CD4-positive, CD25-positive, alpha-beta regulatory T cell (primary cell): ENCODE measurements around the gene CIITA. TPM values are rescaled to one million over a fixed set of nuclear protein-coding genes. Genes with fewer than 3 reads are reported as not detected.

Experiments used
- ATAC-seq, 2 donors: fragments of 150-1000 bp; cut with Tn5 transposase; one replicate each; pipeline ENCODE4 v1.10.0; 2021; ENCODE audit warnings: low read depth in 2 of 2, moderate number of reproducible peaks in 2 of 2, moderate library complexity in 1 of 2
- DNase-seq, 3 donors: peaks; one replicate each; pipeline versions ENCODE4 v3.0.0 to v3.0.0-alpha.2; 2012 to 2022; ENCODE audit warnings: mixed read lengths in 1 of 3
- H3K27ac ChIP-seq: one replicate; pipeline ENCODE4 v1.7.0; 2013; ENCODE audit warnings: mild to moderate bottlenecking, low read length; ENCODE audit not compliant: insufficient read depth, poor library complexity, severe bottlenecking
- H3K27me3 ChIP-seq: one replicate; pipeline ENCODE4 v1.7.0; 2013; ENCODE audit warnings: low read length; ENCODE audit not compliant: control insufficient read depth, insufficient read depth
- H3K36me3 ChIP-seq: one replicate; pipeline ENCODE4 v1.7.0; 2013; ENCODE audit warnings: mild to moderate bottlenecking, low read length, moderate library complexity; ENCODE audit not compliant: control insufficient read depth, insufficient read depth
- H3K4me1 ChIP-seq: 2 replicates; pipeline ENCODE4 v1.7.0; 2013; ENCODE audit warnings: mild to moderate bottlenecking, low read length; ENCODE audit not compliant: insufficient read depth, control insufficient read depth, poor library complexity, severe bottlenecking
- H3K4me3 ChIP-seq: one replicate; pipeline ENCODE4 v1.7.0; 2013; ENCODE audit warnings: low read depth, mild to moderate bottlenecking, low read length, moderate library complexity
- H3K9me3 ChIP-seq, 2 experiments: 1 replicate in 1 of 2; 2 replicates in 1 of 2; pipeline ENCODE4 v1.7.0; 2013; ENCODE audit warnings: low read length in 2 of 2, mild to moderate bottlenecking in 1 of 2, moderate library complexity in 1 of 2; ENCODE audit not compliant: control insufficient read depth in 2 of 2
- H3K27ac Mint-ChIP-seq, 3 donors: one replicate each; pipeline ENCODE4 v1.8.0; 2020 to 2022; ENCODE audit warnings: mild to moderate bottlenecking in 3 of 3, mixed read lengths in 3 of 3, moderate library complexity in 2 of 3
- H3K27me3 Mint-ChIP-seq: one replicate; pipeline ENCODE4 v1.8.0; 2022; ENCODE audit warnings: mild to moderate bottlenecking, mixed read lengths
- H3K36me3 Mint-ChIP-seq: one replicate; pipeline ENCODE4 v1.8.0; 2020; ENCODE audit warnings: mixed read lengths
- H3K4me1 Mint-ChIP-seq, 4 donors: one replicate each; pipeline ENCODE4 v1.8.0; 2020 to 2022; ENCODE audit warnings: mixed read lengths in 4 of 4, mild to moderate bottlenecking in 1 of 4
- H3K4me3 Mint-ChIP-seq, 4 donors: one replicate each; pipeline ENCODE4 v1.8.0; 2020 to 2022; ENCODE audit warnings: mild to moderate bottlenecking in 4 of 4, mixed read lengths in 4 of 4, moderate library complexity in 3 of 4
- H3K9me3 Mint-ChIP-seq, 7 donors: one replicate each; pipeline ENCODE4 v1.8.0; 2020 to 2022; ENCODE audit warnings: mixed read lengths in 7 of 7, mild to moderate bottlenecking in 3 of 7, moderate library complexity in 2 of 7
- polyA plus RNA-seq, 4 donors: library from polyadenylated mRNA; unstranded; fragments of 300-500 nt; fragmentation: Illumina TruSeq; gene quantifications; one replicate each; pipeline ENCODE4 v1.2.3, GENCODE V29; 2021
- total RNA-seq: library from RNA; stranded (reverse); gene quantifications from one replicate; pipeline ENCODE4 v1.2.3, GENCODE V29; 2022

Gene CIITA
- total and polyA plus RNA-seq, 5 donors from 2014 or later: 1.9 to 35.0 (median 3.3) TPM

DNA sequence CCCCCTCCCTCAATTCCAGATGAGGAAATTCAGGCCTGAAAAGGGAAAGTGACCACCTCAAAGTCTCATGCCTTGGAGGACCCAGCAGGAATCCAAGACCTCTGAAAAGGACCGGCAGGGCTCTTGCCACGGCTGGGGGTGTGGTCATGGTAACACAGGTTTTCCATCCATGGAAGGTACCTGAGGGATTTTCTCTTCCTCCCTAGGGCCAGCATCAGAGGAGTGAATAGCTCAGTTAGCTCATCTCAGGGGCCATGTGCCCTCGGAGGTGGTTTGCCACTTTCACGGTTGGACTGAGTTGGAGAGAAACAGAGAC, 1.3 kb downstream of the CIITA start:
- H3K27ac Mint-ChIP-seq: peak overlapping the region; percentile 63 to 80 (median 79)
- DNase-seq (no peak), ATAC-seq (no peak)
- H3K4me3 Mint-ChIP-seq: peak overlapping the region; percentile 93 to 94 (median 94)
- H3K9me3 Mint-ChIP-seq: no peaks in the 10 kb centered on the region
- Histone ChIP-seq H3K27ac (no peak overlapping the region), H3K9me3 (no peaks in the 10 kb centered on the region), H3K4me1 (peaks cover 42% of the 10 kb centered on the region), H3K36me3 (no peaks in the 10 kb centered on the region), H3K4me3 (peak overlapping the region; percentile 91), H3K27me3 (no peaks in the 10 kb centered on the region)
- no peaks in the 10 kb centered on the region for H3K36me3 Mint-ChIP-seq
- H3K4me1 Mint-ChIP-seq: peaks cover 18 to 66% (median 46%) of the 10 kb centered on the region in 4 donors
- no peaks in the 10 kb centered on the region for H3K27me3 Mint-ChIP-seq

DNA sequence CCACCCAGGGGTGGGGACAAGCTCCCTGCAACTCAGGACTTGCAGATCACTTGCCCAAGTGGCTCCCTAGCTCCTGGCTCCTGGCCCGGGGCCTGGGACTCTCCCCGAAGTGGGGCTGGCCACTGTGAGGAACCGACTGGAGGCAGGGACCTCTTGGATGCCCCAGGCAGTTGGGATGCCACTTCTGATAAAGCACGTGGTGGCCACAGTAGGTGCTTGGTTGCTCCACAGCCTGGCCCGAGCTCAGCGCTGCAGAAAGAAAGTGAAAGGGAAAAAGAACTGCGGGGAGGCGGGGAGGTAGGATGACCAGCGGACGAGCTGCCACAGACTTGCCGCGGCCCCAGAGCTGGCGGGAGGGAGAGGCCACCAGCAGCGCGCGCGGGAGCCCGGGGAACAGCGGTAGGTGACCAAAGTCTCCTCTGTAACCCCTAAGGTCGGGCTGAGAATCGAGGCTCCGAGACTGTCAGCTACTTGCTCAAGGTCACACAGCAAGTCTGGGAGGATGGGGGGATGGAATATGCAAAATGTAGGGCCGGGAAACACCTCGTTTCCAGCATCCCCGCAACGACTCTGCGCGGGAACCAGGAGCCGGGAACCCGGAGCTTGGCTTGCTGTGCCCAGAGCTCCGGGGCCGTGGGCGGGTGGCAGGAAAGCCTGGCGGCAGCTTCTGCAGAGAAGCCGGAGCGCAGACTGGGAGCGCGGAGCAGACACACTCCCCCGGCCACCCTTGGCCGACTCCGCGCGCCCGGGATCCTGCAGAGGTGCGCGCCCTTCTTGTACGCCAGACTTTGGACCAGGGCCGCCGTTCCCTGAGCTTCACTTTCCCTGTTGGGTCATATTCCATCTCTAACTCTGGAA, 1.9 kb downstream of the CIITA start:
- no peaks in the 10 kb centered on the region for H3K27me3 ChIP-seq
- peak; percentile 17 to 22 for ATAC-seq
- H3K27ac ChIP-seq: no peak overlapping the region
- H3K4me1 Mint-ChIP-seq: peaks cover 18 to 66% (median 46%) of the 10 kb centered on the region in 4 donors
- peak in 1 of 3 donors; percentile 67 for DNase-seq
- no peaks in the 10 kb centered on the region for H3K9me3 ChIP-seq
- H3K27me3 Mint-ChIP-seq: no peaks in the 10 kb centered on the region
- H3K27ac Mint-ChIP-seq: peak overlapping the region in 2 of 3 donors; percentile 80 to 87
- no peaks in the 10 kb centered on the region for H3K9me3 Mint-ChIP-seq
- H3K4me1 ChIP-seq: peaks cover 42% of the 10 kb centered on the region
- peak overlapping the region; percentile 93 to 94 (median 94) for H3K4me3 Mint-ChIP-seq
- H3K36me3 Mint-ChIP-seq: no peaks in the 10 kb centered on the region
- H3K4me3 ChIP-seq: peak overlapping the region; percentile 91
- no peaks in the 10 kb centered on the region for H3K36me3 ChIP-seq

DNA sequence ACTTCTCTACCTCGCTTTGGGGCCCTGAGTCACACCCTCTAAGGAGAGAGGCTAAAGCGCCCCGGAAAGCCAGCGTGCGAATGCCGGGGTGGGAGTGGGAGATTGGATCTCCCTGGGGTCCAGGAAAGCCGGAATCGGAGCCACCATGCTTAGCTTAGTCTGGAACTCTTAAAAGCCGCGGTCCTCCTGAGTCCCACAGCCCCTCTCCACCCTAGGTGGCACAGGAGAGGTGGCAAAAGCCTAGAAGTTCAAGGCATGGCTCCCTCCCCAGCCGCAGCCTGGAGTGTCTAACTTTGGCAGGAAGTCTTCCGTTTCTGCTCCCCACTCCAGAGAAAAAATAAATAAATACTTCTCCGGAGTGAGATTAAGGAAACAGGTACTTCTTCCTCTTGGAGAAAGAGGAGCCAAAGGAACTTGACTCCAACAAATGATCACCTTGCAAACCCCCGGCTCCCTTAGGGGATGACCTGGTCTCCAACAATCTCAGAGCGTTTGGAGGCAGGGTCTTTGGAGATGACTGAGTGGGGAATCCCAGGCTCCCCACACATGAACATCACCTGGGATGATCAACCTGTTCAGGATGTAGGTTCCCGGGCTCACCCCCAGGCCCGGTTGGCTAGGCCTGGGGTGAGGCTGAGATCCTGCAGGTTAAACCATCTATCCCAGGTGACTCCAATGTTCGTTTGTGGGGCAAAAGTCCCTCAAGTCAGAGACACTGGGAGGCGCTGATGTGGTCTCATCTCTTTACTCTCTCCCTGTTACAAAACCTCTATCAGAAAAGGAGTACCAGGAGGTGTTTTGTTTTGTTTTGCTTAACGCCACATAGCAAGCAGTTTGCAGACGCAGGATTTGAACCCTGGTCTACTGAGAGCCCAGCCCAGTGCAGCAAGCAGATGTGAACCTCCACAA, 2.9 kb downstream of the CIITA start:
- Histone ChIP-seq H3K36me3 (no peaks in the 10 kb centered on the region), H3K27ac (no peak overlapping the region), H3K27me3 (no peaks in the 10 kb centered on the region), H3K9me3 (no peaks in the 10 kb centered on the region), H3K4me1 (peaks cover 41% of the 10 kb centered on the region), H3K4me3 (peak overlapping the region; percentile 91)
- no peak for DNase-seq
- no peaks in the 10 kb centered on the region for H3K36me3 Mint-ChIP-seq
- ATAC-seq: no peak
- H3K9me3 Mint-ChIP-seq: no peaks in the 10 kb centered on the region
- peak overlapping the region; percentile 93 to 94 (median 94) for H3K4me3 Mint-ChIP-seq
- H3K27me3 Mint-ChIP-seq: no peaks in the 10 kb centered on the region
- H3K4me1 Mint-ChIP-seq: peaks cover 16 to 66% (median 45%) of the 10 kb centered on the region in 4 donors
- H3K27ac Mint-ChIP-seq: peak overlapping the region in 2 of 3 donors; percentile 32 to 75

DNA sequence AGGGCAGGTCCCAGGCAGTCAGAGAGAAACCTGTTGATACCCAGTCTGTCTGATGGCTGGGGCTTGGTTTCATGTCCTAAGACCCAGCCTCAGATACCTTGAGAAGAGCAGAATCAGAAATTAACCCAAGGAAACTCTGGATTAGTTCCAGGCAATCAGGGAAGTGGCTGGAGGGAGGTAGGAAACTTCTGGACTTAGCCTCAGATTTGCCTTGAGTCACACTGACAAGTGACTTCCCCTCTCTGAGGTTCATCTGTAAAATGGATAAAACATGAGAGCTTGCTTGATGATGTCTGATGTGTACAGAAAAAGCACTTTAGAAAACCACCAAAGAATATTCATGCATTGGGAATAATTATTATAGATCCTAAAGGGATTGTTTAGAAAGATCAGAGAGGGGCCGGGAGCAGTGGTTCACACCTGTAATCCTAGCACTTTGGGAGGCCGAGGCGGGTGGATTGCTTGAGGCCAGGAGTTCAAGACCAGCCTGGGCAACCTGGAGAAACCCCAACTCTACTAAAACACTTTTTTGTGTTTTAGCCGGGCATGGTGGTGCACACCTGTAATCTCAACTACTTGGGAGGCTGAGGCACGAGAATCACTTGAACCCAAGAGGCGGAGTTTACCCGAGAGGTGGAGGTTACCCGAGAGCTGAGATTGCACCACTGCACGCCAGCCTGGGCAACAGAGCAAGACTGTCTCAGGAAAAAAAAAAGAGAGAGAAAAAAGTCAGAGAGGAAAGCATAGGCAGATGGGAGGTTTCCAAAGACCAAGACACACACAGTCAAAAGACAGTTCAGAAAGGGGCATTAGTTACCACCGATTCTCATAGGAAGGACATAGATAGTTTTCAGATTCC, 3.8 kb downstream of the CIITA start:
- Mint-ChIP-seq H3K4me1 (peaks cover 10 to 68% (median 46%) of the 10 kb centered on the region in 4 donors), H3K36me3 (no peaks in the 10 kb centered on the region), H3K9me3 (no peaks in the 10 kb centered on the region), H3K27ac (peak overlapping the region in 1 of 3 donors; percentile 32), H3K27me3 (no peaks in the 10 kb centered on the region), H3K4me3 (peak overlapping the region; percentile 73 to 94 (median 94))
- Histone ChIP-seq H3K4me1 (peaks cover 42% of the 10 kb centered on the region), H3K27me3 (no peaks in the 10 kb centered on the region), H3K4me3 (peak overlapping the region; percentile 91), H3K36me3 (no peaks in the 10 kb centered on the region), H3K27ac (no peak overlapping the region), H3K9me3 (no peaks in the 10 kb centered on the region)
- DNase-seq (no peak), ATAC-seq (no peak)

DNA sequence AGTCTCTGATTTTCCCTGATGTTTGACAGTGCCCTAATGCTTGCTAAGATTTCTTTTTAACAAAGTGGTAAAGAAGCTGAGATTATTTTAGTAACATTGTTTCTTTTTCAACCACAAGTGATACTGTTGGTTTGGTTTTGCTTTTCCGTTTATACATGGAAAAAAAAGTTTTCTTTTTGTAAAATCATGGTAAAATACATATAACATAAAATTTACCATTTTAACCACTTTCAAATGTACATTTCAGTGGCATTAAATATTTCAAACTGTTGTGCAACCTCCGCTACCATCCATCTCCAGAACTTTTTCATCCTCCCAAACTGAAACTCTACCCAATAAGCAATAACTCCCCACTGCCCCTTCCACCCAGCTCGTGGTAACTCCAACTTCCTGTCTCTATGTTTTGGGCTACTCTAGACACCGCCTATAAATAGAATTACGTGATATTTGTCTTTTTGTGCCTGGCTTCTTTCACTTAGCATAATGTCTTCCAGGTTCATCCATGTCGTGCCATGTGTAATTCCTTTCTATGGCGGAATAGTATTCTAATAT, 4.6 kb downstream of the CIITA start:
- Mint-ChIP-seq H3K27me3 (no peaks in the 10 kb centered on the region), H3K36me3 (no peaks in the 10 kb centered on the region), H3K9me3 (no peaks in the 10 kb centered on the region), H3K27ac (peak overlapping the region in 2 of 3 donors; percentile 18 to 33), H3K4me1 (peaks cover 7 to 61% (median 43%) of the 10 kb centered on the region in 4 donors), H3K4me3 (peak overlapping the region; percentile 11 to 75 (median 54))
- Histone ChIP-seq H3K36me3 (no peaks in the 10 kb centered on the region), H3K27me3 (no peaks in the 10 kb centered on the region), H3K4me3 (peak overlapping the region; percentile 24), H3K4me1 (peaks cover 39% of the 10 kb centered on the region), H3K9me3 (no peaks in the 10 kb centered on the region), H3K27ac (no peak overlapping the region)
- ATAC-seq: no peak
- DNase-seq: no peak

DNA sequence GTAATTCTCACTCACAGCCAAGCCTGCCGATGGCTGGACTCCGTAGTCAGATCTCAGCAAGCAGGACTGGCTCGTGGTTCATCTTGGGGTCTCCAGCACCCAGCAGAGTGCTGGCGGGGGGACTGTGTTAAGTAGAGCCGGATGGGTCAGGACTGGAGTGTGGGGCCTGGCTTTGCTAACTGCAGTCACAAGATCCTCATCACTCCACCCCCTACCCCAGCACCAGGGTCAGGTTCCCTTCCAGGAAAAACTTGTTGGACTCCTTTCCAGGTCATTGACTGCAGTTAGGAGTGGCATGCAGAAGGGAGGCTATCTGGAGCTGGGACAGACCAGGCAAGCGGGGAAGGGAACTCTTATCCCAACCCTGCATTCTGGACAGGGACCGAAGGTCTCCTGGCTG, 6.0 kb downstream of the CIITA start:
- Histone ChIP-seq H3K36me3 (no peaks in the 10 kb centered on the region), H3K27ac (no peak overlapping the region), H3K9me3 (no peaks in the 10 kb centered on the region), H3K27me3 (no peaks in the 10 kb centered on the region), H3K4me3 (no peak overlapping the region), H3K4me1 (peaks cover 30% of the 10 kb centered on the region)
- no peaks in the 10 kb centered on the region for H3K9me3 Mint-ChIP-seq
- H3K27ac Mint-ChIP-seq: peak overlapping the region in 1 of 3 donors; percentile 52
- H3K27me3 Mint-ChIP-seq: no peaks in the 10 kb centered on the region
- no peaks in the 10 kb centered on the region for H3K36me3 Mint-ChIP-seq
- ATAC-seq: no peak
- H3K4me3 Mint-ChIP-seq: no peak overlapping the region
- H3K4me1 Mint-ChIP-seq: peaks cover 7 to 52% (median 32%) of the 10 kb centered on the region in 4 donors
- DNase-seq: no peak

DNA sequence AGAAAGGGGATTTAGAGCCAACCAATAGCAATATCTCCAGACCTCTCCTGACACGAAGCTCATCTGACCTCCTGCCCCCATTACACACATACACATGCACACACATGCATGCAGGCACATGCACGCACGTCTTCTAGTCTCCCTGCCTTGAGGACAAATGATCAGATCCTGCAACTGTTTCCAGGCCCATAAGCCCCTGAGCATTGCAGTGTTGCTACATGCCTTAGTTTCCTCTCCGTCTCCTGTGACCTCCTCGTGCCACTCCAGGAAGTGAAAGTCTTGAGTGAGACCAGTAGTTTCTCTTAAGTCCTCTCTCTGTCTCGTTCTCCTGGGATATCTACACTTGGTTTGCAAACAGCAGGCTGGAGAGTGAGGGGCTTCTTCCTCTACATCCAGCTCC, 8.2 kb downstream of the CIITA start:
- no peak for ATAC-seq
- H3K9me3 Mint-ChIP-seq: no peaks in the 10 kb centered on the region
- Histone ChIP-seq H3K4me3 (no peak overlapping the region), H3K4me1 (peaks cover 13% of the 10 kb centered on the region), H3K9me3 (no peaks in the 10 kb centered on the region), H3K36me3 (no peaks in the 10 kb centered on the region), H3K27ac (no peak overlapping the region), H3K27me3 (no peaks in the 10 kb centered on the region)
- peak overlapping the region in 1 of 3 donors; percentile 84 for H3K27ac Mint-ChIP-seq
- H3K4me3 Mint-ChIP-seq: peak overlapping the region in 1 of 4 donors; percentile 63
- DNase-seq: no peak
- no peaks in the 10 kb centered on the region for H3K36me3 Mint-ChIP-seq
- no peaks in the 10 kb centered on the region for H3K27me3 Mint-ChIP-seq
- H3K4me1 Mint-ChIP-seq: peaks cover 7 to 33% (median 24%) of the 10 kb centered on the region in 4 donors
